HG03135 (cell line): ENCODE measurements around the gene NNMT.

Source experiments
- ATAC-seq: cut with Tn5 transposase; IDR thresholded peaks from one replicate; pipeline ENCODE4 v1.9.1; 2021; ENCODE audit warnings: mild to moderate bottlenecking, moderate library complexity; ENCODE audit not compliant: unreplicated experiment

The NNMT gene

GRCh38 chr11:114262681-114263512 is 33.3 kb upstream of the NNMT start:
- no peak for ATAC-seq

- no peak for ATAC-seq
Observed at GRCh38 chr11:114263513-114264170, 32.6 kb upstream of the NNMT start.

- no peak for ATAC-seq
Observed at GRCh38 chr11:114264381-114264780, 31.8 kb upstream of the NNMT start.

GRCh38 chr11:114265122-114265878 is 30.9 kb upstream of the NNMT start:
- no peak for ATAC-seq

GRCh38 chr11:114269498-114269897 is 26.7 kb upstream of the NNMT start:
- no peak for ATAC-seq

GRCh38 chr11:114270531-114271270 is 25.5 kb upstream of the NNMT start:
- ATAC-seq, result no peak

- ATAC-seq, result no peak
Observed at GRCh38 chr11:114271316-114271715, 24.9 kb upstream of the NNMT start.

- no peak for ATAC-seq
Observed at GRCh38 chr11:114272311-114272710, 23.9 kb upstream of the NNMT start.

- ATAC-seq, result no peak
Observed at GRCh38 chr11:114273071-114273470, 23.1 kb upstream of the NNMT start.

- no peak for ATAC-seq
Observed at GRCh38 chr11:114273890-114274635, 22.1 kb upstream of the NNMT start.

- ATAC-seq, result no peak
Observed at GRCh38 chr11:114274637-114275036, 21.6 kb upstream of the NNMT start.

- ATAC-seq, result no peak
Observed at GRCh38 chr11:114275280-114275679, 20.9 kb upstream of the NNMT start.

GRCh38 chr11:114276077-114276476 is 20.1 kb upstream of the NNMT start:
- ATAC-seq, result no peak

GRCh38 chr11:114277637-114278341 is 18.4 kb upstream of the NNMT start:
- ATAC-seq, result no peak

- no peak for ATAC-seq
Observed at GRCh38 chr11:114278342-114279065, 17.7 kb upstream of the NNMT start.

- no peak for ATAC-seq
Observed at GRCh38 chr11:114279792-114280546, 16.2 kb upstream of the NNMT start.

- no peak for ATAC-seq
Observed at GRCh38 chr11:114280696-114281095, 15.5 kb upstream of the NNMT start.

GRCh38 chr11:114281388-114281956 is 14.7 kb upstream of the NNMT start:
- ATAC-seq, result no peak
